Activated B cell treated with CpG ODN at 0.5 μM for 24 hours (primary cell): Measurements from ENCODE around the gene ZGRF1. TPM values are rescaled to one million over a fixed set of nuclear protein-coding genes. Genes with fewer than 3 reads are reported as not detected.
"Not testable (repeated sequence)": the region's sequence is repeated elsewhere in the genome, so short reads cannot be mapped to it uniquely, and the experiment has no call there.

Experiments
- ATAC-seq: fragments of 200-7000 bp; cut with Tn5 transposase; one replicate; pipeline ENCODE4 v1.10.0; 2021; ENCODE audit warnings: low read depth, mild to moderate bottlenecking, moderate library complexity
- CTCF ChIA-PET: fragments of 350-600 bp; sonication (Branson Sonifier 250); formaldehyde crosslinking; loops from one replicate; lab custom pipeline; 2021; ENCODE audit warnings: antibody characterized with exemption; lab: Charles Lee
- POLR2A ChIA-PET: fragments of 350-600 bp; sonication (Branson Sonifier 250); formaldehyde crosslinking; loops from one replicate; lab custom pipeline; 2021; ENCODE audit warnings: antibody characterized with exemption; lab: Charles Lee
- DNase-seq: peaks from one replicate; pipeline ENCODE4 v3.0.0; 2022
- H3K27ac Mint-ChIP-seq: one replicate; pipeline ENCODE4 v1.8.0; 2020; ENCODE audit warnings: mixed read lengths
- H3K27me3 Mint-ChIP-seq: one replicate; pipeline ENCODE4 v1.8.0; 2021; ENCODE audit warnings: mixed read lengths
- H3K36me3 Mint-ChIP-seq: one replicate; pipeline ENCODE4 v1.8.0; 2021; ENCODE audit warnings: low read depth, mixed read lengths
- H3K4me1 Mint-ChIP-seq: one replicate; pipeline ENCODE4 v1.8.0; 2021; ENCODE audit warnings: mixed read lengths
- H3K4me3 Mint-ChIP-seq: one replicate; pipeline ENCODE4 v1.8.0; 2020; ENCODE audit warnings: mild to moderate bottlenecking, mixed read lengths
- H3K9me3 Mint-ChIP-seq: one replicate; pipeline ENCODE4 v1.8.0; 2020; ENCODE audit warnings: mixed read lengths
- intact Hi-C: fragments of 100-400 bp; cut with micrococcal nuclease; formaldehyde crosslinking; loops from one replicate; pipeline ENCODE4 v1.15.1; 2024
- total RNA-seq: library from RNA; stranded (reverse); gene quantifications from 2 replicates; pipeline ENCODE4 v1.2.3, GENCODE V29; 2022
- TF ChIP-seq, protein P1 (sequence below): fragments of 200-600 bp; IDR thresholded peaks from one replicate; pipeline ENCODE4 v1.8.0; 2022; ENCODE audit warnings: antibody characterized with exemption, mild to moderate bottlenecking

ZGRF1 gene
- total RNA-seq, 1 donor from 2014 or later: 13.7 TPM

DNA sequence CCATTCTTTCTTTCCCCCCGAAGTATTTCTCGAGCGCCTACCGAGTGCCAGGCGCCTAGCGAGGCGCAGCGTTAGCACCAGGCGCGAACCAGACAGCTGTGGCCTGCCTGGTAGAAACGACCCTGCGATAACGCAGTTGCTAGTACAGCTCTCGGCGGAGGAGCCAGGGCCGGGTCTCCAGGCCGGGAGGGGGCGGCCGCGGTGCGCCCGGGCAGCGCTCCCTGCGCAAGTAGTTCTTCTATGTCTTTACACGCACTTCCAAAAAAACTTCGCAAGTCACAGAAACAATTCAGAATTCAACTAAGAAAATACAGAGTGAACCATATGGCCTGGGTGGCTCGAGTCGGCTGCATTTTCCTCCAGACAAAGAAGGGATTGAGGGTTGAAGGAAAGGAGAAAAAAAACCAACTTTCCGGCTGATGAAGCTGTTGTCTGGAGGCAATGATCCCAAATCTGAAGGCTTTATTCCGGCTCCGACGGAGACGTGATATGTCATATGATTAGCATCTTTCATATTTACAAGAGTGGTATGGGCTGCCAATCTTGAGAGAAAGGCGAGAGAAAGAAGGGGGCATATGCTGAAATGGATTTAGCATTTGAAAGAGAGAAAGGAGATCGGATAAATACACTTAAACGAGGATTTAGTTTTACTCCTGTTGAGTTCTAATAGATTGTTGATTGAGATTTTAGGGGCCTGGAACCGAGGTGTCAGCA lies 113.5 kb downstream of the ZGRF1 start:
- H3K27me3 Mint-ChIP-seq: peaks cover 55% of the 10 kb centered on the region
- TF ChIP-seq, protein P1, sequence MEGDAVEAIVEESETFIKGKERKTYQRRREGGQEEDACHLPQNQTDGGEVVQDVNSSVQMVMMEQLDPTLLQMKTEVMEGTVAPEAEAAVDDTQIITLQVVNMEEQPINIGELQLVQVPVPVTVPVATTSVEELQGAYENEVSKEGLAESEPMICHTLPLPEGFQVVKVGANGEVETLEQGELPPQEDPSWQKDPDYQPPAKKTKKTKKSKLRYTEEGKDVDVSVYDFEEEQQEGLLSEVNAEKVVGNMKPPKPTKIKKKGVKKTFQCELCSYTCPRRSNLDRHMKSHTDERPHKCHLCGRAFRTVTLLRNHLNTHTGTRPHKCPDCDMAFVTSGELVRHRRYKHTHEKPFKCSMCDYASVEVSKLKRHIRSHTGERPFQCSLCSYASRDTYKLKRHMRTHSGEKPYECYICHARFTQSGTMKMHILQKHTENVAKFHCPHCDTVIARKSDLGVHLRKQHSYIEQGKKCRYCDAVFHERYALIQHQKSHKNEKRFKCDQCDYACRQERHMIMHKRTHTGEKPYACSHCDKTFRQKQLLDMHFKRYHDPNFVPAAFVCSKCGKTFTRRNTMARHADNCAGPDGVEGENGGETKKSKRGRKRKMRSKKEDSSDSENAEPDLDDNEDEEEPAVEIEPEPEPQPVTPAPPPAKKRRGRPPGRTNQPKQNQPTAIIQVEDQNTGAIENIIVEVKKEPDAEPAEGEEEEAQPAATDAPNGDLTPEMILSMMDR: peak; percentile 35
- ATAC-seq: peak; percentile 57
- peaks cover 35% of the 10 kb centered on the region for H3K4me1 Mint-ChIP-seq
- H3K27ac Mint-ChIP-seq: peak overlapping the region; percentile 30
- POLR2A ChIA-PET: interaction anchor here (0.6 to 1.2 kb wide), 2 partner anchors 196 to 237 kb away, joined by 3 read pairs; no protein-coding TSS in a partner anchor
- H3K9me3 Mint-ChIP-seq: no peaks in the 10 kb centered on the region
- intact Hi-C loops: loop anchor here (1.0 to 10.0 kb wide), 10 partner anchors 8 to 448 kb away; partner anchors contain the start of genes FAM241A, LARP7 and ZGRF1
- peak; percentile 43 for DNase-seq
- peak overlapping the region; percentile 88 for H3K4me3 Mint-ChIP-seq
- peaks cover 2% of the 10 kb centered on the region for H3K36me3 Mint-ChIP-seq
- CTCF ChIA-PET: interaction anchor here (1.1 to 4.7 kb wide), 11 partner anchors 12 to 423 kb away, joined by 4 to 60 read pairs (median 5); no protein-coding TSS in a partner anchor

- H3K9me3 Mint-ChIP-seq, H3K27ac Mint-ChIP-seq, H3K36me3 Mint-ChIP-seq, ATAC-seq, DNase-seq: not testable (repeated sequence)
- H3K4me1 Mint-ChIP-seq: peaks cover 42% of the 10 kb centered on the region
- intact Hi-C loops: loop anchor here (2.0 to 10.0 kb wide), 6 partner anchors 14 to 415 kb away; partner anchors contain the start of genes FAM241A, LARP7 and ZGRF1
- ChIA-PET CTCF (interaction anchor here (1.2 to 4.7 kb wide), 6 partner anchors 11 to 422 kb away, joined by 5 to 60 read pairs (median 26); no protein-coding TSS in a partner anchor), POLR2A (interaction anchor here (0.6 to 1.6 kb wide), 4 partner anchors 12 to 291 kb away, joined by 3 to 13 read pairs (median 4); partner anchors contain the start of gene AP1AR)
- H3K4me3 Mint-ChIP-seq: peak overlapping the region; percentile 32
- peaks cover 62% of the 10 kb centered on the region for H3K27me3 Mint-ChIP-seq
These were observed 114.3 kb downstream of the ZGRF1 start for GRCh38 chr4:112522431-112522830.

DNA sequence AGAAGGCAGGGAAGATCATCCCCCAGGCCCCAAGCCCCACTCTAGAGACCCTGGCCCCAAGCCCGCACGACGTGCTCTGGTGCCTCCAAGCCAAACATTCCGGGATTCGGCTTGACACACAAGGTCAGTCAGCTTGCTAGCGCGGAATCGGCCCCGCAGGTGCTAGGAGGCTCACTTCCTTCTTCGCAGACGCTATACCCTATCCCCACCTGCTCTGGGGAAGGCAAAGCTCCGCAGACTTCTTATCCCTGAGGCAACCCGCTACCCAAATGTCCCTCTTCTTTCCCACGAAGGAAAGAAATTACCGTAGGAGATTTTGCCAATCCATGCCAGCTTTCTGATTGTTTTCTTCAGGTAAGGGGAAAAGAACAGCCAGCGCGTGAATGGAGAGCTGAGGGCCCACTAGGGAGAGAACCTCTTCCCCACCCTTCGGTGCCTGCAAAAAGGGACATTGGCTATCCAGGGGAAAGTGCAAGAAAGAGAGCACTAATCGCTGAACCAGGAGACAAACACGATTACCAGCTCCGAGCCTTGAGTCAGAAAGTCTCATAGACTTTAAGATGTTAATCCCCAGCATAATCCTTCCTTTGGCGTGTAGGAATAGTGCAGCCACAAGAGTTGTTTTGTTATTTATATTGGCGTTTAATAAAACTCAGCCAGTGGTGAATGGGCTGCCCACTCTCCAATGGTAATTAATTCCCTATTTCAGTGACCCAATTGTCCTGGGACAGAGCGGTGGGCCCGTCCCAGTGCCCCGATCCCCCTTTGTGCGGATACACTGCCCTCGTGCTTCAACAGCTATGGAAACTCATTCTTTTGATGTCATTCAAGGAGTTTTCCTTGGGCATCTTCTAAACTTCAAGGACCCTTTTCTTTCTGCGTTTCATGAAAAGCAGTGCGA lies 115.3 kb downstream of the ZGRF1 start:
- intact Hi-C loops: loop anchor here (2.0 to 10.0 kb wide), 6 partner anchors 13 to 416 kb away; partner anchors contain the start of genes FAM241A, LARP7 and ZGRF1
- H3K36me3 Mint-ChIP-seq: peaks cover 2% of the 10 kb centered on the region
- ATAC-seq: no peak

DNA sequence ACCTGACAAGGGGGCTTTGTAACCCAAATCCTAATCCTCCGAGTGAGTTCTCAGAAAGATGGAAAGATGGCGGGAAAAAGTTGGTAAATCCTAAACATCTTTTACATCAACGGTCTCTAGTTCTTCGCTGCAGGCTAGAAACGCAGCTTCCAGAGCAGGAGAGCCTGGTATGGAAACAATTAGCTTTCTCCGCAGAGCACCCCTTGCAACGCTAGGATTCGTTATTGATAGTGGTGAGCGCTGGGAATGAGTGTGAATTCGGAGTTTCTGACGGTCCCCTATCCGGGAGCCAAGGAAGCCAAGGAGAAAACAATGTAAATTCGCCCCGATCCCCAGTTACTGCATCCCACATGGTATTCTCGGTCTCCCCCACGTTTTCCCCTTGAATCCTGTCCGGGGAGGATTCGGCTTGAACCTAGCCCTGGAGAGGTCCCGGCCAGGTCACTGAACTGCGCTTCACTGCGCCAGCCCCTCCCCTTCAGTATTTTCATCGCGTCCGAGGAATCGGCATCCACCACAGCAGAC lies 116.0 kb downstream of the ZGRF1 start:
- peaks cover 56% of the 10 kb centered on the region for H3K4me1 Mint-ChIP-seq

More for the DNA sequence above, 115.3 kb downstream of the ZGRF1 start:
- DNase-seq: peak; percentile 25
- Mint-ChIP-seq H3K4me1 (peaks cover 51% of the 10 kb centered on the region), H3K27me3 (peaks cover 67% of the 10 kb centered on the region), H3K4me3 (peak overlapping the region; percentile 52), H3K9me3 (no peaks in the 10 kb centered on the region), H3K27ac (peak overlapping the region; percentile 53)
- TF ChIP-seq, protein P1: no peak
- POLR2A ChIA-PET: interaction anchor here (0.6 to 1.6 kb wide), 4 partner anchors 8 to 290 kb away, joined by 3 to 13 read pairs (median 4); partner anchors contain the start of gene AP1AR
- CTCF ChIA-PET: interaction anchor here (1.1 to 4.7 kb wide), 5 partner anchors 10 to 421 kb away, joined by 3 to 60 read pairs (median 18); no protein-coding TSS in a partner anchor

More for the DNA sequence above, 116.0 kb downstream of the ZGRF1 start:
- intact Hi-C loops: loop anchor here (5.0 to 10.0 kb wide), 4 partner anchors 143 to 417 kb away; partner anchors contain the start of gene FAM241A
- H3K27me3 Mint-ChIP-seq: peaks cover 72% of the 10 kb centered on the region
- peaks cover 2% of the 10 kb centered on the region for H3K36me3 Mint-ChIP-seq
- peak overlapping the region; percentile 52 for H3K4me3 Mint-ChIP-seq
- DNase-seq (no peak), ATAC-seq (no peak)
- H3K27ac Mint-ChIP-seq: peak overlapping the region; percentile 53
- ChIA-PET POLR2A (interaction anchor here (1.0 kb wide), 1 partner anchor 8 kb away, joined by 4 read pairs; no protein-coding TSS in a partner anchor), CTCF (interaction anchor here (1.1 to 4.1 kb wide), 3 partner anchors 10 to 288 kb away, joined by 3 to 52 read pairs (median 18); no protein-coding TSS in a partner anchor)
- TF ChIP-seq, protein P1: no peak
- no peaks in the 10 kb centered on the region for H3K9me3 Mint-ChIP-seq
